Muscle of leg (tissue), 11 donors: Measurements from ENCODE around the gene ATP2B2. TPM values are rescaled to one million over a fixed set of nuclear protein-coding genes. Genes with fewer than 3 reads are reported as not detected.

Experiments used
- DNase-seq: peaks from one replicate; pipeline ENCODE4 v3.0.0; 2013
- H3K27ac ChIP-seq: one replicate; pipeline ENCODE4 v1.5.1; 2013; ENCODE audit warnings: mild to moderate bottlenecking, low read length, control low read depth
- H3K27me3 ChIP-seq: one replicate; pipeline ENCODE4 v1.6.1; 2013; ENCODE audit warnings: low read length; ENCODE audit not compliant: control insufficient read depth, insufficient read depth
- H3K36me3 ChIP-seq: one replicate; pipeline ENCODE4 v1.6.1; 2013; ENCODE audit warnings: low read length; ENCODE audit not compliant: control insufficient read depth, insufficient read depth
- H3K4me1 ChIP-seq: one replicate; pipeline ENCODE4 v1.6.1; 2013; ENCODE audit warnings: low read length; ENCODE audit not compliant: control insufficient read depth, insufficient read depth
- H3K4me3 ChIP-seq: one replicate; pipeline ENCODE4 v1.5.1; 2013; ENCODE audit warnings: low read length, control low read depth
- H3K9me3 ChIP-seq: replicated peaks from 2 replicates; pipeline ENCODE4 v1.6.1; 2013; ENCODE audit warnings: low read depth, low read length; ENCODE audit not compliant: control insufficient read depth
- WGBS: methylation state at CpG from one replicate; pipeline ENCODE4 v1.1.5; 2013; ENCODE audit warnings: missing lambda C conversion rate; ENCODE audit not compliant: insufficient coverage; 5-methylcytosine and 5-hydroxymethylcytosine counted together
- polyA plus RNA-seq, 8 donors: library from polyadenylated mRNA; unstranded; fragments of 120-200 nt; gene quantifications; one replicate each; pipeline versions ENCODE4 v1.2.1 to v1.2.3, GENCODE V29; 2013; ENCODE audit warnings: inconsistent platforms in 1 of 8, low replicate concordance in 1 of 8; ENCODE audit not compliant: insufficient read length in 8 of 8, insufficient read depth in 1 of 8
- total RNA-seq: library from RNA; stranded (reverse); fragments of 120-200 nt; gene quantifications from one replicate; pipeline ENCODE4 v1.2.4, GENCODE V29; 2013

Gene ATP2B2
- total and polyA plus RNA-seq, 9 donors, result 0.39 to 6.9 (median 3.6) TPM

DNA sequence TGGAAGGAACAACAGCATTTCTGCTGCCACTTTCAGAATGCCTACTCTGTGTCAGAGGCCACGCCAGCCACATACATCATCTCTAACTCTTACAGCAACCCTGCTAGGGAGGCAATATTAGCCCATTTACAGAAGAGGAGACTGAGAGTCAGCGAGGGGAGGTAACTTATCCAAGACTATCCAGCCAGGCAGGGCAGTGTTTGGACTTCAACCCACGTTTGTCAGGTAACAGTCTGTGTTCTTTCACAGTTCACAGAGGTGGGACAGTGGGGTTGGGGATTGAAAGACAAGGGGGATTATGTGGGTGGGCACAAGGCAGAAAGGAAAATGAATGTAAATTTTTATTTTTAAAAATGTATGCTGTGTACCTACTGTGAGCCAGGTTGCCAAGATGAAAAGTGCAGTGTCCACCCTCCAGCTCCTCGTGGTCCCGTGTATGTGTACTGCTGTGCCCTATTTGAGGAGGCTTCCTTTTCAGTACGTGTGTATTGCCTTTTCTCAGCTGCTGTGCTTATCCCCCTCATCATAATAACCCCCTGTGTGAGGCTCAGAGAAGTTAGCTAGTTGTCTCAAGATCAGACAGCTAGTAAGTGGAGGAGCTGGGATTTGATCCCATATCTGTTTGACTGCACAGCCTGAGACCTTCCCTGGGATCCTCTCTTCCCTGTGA, 16.5 kb upstream of the ATP2B2 start:
- H3K27ac ChIP-seq, result no peak overlapping the region
- peaks cover 38% of the 10 kb centered on the region for H3K27me3 ChIP-seq
- H3K9me3 ChIP-seq, result no peaks in the 10 kb centered on the region
- H3K36me3 ChIP-seq, result no peaks in the 10 kb centered on the region
- no peak overlapping the region for H3K4me3 ChIP-seq
- 43% methylated on average over 2 of the region's 6 CpGs for WGBS
- H3K4me1 ChIP-seq, result no peaks in the 10 kb centered on the region
- DNase-seq, result no peak

DNA sequence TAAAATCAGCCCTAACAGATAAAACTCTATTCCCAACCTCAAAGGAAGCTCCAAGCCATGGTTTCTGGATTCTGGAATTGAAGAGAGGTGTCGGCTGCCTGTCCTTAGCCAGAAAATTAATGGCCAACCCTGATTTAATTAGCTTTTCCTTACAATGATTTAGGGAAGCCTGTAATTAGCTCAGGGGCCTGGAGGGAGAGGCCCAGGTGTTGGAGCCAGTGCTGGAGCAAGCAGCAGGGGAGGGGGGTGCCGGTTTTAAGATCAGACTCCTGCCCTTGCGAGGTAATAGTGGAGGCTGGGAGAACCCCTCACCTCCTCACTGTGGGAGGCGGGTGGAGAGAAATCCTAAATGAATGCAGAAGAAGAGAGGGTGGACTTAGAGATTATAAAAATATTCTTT, 14.7 kb upstream of the ATP2B2 start:
- no CpG with 5 or more reads among the region's 4 CpGs for WGBS
- Histone ChIP-seq H3K27me3 (peaks cover 36% of the 10 kb centered on the region), H3K36me3 (no peaks in the 10 kb centered on the region), H3K9me3 (no peaks in the 10 kb centered on the region), H3K4me1 (no peaks in the 10 kb centered on the region), H3K27ac (no peak overlapping the region), H3K4me3 (no peak overlapping the region)
- no peak for DNase-seq

GRCh38 chr3:10519236-10519635, 13.8 kb upstream of the ATP2B2 start:
- Histone ChIP-seq H3K9me3 (no peaks in the 10 kb centered on the region), H3K4me1 (no peaks in the 10 kb centered on the region), H3K27me3 (peaks cover 30% of the 10 kb centered on the region), H3K27ac (peak overlapping the region; percentile 25), H3K4me3 (no peak overlapping the region), H3K36me3 (no peaks in the 10 kb centered on the region)
- DNase-seq, result no peak
- WGBS, result 42% methylated on average over 3 of the region's 7 CpGs

DNA sequence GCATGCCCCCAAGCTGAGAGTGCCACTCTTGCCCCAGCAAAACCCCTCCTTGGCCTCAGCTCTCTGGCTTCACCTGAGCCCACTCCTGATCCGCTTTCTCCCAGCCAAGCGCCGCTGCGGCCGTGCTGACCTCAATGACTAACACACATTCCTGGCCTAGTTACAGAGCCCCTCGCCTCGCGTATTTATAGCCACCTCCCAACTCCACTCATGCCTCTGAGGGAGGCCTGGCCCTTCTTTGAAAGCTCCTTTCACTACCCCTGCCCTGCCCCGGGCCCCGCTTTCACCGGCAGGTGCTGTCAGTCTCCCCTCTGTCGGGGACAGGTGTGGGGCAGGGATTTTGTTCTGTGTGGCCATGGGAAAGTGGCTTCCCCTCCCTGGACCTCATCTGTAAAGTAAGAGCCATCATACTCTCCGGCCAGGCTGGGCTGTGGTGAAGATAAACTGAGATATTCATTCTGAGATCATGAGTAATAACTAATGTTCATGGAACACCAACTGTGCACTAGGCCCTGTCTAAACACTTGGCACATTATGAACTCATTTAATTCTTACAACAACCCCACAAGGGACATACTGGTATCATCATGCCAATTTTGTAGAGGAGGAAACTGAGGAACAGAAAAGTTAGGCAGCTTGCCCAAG, 13.2 kb upstream of the ATP2B2 start:
- Histone ChIP-seq H3K4me1 (no peaks in the 10 kb centered on the region), H3K27me3 (peaks cover 27% of the 10 kb centered on the region), H3K36me3 (no peaks in the 10 kb centered on the region), H3K27ac (peak overlapping the region; percentile 49), H3K9me3 (no peaks in the 10 kb centered on the region), H3K4me3 (no peak overlapping the region)
- DNase-seq, result peak; percentile 40
- WGBS, result 37% methylated on average over 12 of the region's 13 CpGs

- no peak overlapping the region for H3K4me3 ChIP-seq
- H3K27me3 ChIP-seq, result peaks cover 25% of the 10 kb centered on the region
- 74% methylated on average over 5 of the region's 7 CpGs for WGBS
- no peaks in the 10 kb centered on the region for H3K4me1 ChIP-seq
- H3K36me3 ChIP-seq, result no peaks in the 10 kb centered on the region
- no peak overlapping the region for H3K27ac ChIP-seq
- DNase-seq, result no peak
- H3K9me3 ChIP-seq, result no peaks in the 10 kb centered on the region
Observed at GRCh38 chr3:10517627-10518026, 12.2 kb upstream of the ATP2B2 start.

DNA sequence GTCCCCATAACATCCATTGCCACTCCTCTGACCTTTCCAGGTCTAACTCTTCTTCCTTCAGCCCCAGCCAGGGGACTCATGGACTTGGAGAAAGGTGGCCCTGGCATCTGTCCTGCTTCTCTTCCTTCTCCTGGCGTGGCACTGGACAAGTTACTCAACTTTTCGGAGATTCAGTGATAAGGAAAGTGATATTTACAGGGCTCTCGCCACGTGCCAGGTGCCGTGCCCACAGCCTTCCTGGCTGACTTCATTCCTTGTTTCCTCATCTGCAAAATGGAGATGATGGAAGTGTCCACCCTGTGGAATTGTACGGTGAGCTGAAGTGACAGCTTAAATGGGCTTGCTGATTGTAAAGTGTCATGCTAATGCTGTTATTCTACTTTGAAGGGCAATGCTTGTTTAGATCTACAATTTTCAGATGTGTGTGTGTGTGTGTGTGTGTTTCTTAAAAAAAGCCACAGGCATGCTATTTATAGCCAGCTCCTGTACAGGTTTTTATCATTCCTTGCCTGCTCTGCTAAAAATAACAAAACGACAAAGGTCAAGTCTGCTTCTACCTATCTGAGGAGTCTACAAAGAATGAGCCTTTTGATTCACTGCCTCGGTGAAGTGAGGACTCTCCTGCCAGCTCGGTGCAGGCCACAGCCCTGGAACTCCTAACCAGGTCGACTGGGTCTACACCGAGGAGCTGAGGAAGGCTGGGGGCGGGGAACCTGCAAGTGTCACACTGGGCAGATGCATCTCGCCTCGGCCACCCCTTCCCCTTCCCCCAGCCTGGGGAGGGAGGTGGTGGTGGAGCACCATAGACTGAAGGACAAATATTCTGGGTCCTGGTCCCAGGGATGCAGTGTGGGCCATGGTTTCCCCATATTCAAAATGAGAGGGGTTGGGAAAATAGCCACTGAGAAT, 11.4 kb upstream of the ATP2B2 start:
- whole genome bisulfite sequencing, result 68% methylated on average over 7 of the region's 14 CpGs
- Histone ChIP-seq H3K27ac (no peak overlapping the region), H3K36me3 (no peaks in the 10 kb centered on the region), H3K4me1 (no peaks in the 10 kb centered on the region), H3K27me3 (peaks cover 22% of the 10 kb centered on the region), H3K4me3 (no peak overlapping the region), H3K9me3 (no peaks in the 10 kb centered on the region)
- no peak for DNase-seq

DNA sequence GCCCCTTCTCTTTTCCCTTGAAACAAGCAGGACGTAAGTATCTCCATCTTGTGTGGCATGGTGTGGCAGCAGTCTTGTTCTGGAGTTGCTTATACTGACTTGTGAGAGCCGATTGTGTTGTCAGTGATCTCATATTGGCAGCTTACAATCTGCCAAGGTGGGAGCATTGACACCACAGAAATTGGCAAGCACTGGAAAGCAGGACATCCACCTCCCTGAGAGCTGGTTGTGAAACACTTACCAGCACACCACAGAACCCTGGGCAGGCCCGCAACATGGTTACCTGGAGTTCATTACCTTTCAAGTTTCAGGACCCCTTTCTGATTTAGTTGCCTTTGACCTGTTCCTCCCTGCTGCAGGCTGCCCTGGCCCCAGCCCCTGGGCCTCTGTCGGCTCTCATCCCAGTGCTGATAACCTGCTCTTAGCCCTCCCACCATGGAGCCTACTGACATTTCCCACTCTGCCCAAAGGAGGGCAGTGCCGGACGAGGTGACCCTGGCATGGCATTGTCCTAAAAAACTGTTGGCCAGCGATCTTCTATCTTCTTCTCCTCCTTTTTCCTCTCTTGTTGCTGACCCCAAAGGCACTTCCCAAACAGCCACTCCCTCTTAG, 10.6 kb upstream of the ATP2B2 start:
- no peaks in the 10 kb centered on the region for H3K36me3 ChIP-seq
- H3K27ac ChIP-seq, result no peak overlapping the region
- H3K4me3 ChIP-seq, result no peak overlapping the region
- no peaks in the 10 kb centered on the region for H3K4me1 ChIP-seq
- 39% methylated on average over 6 of the region's 7 CpGs for WGBS
- peaks cover 19% of the 10 kb centered on the region for H3K27me3 ChIP-seq
- no peak for DNase-seq
- no peaks in the 10 kb centered on the region for H3K9me3 ChIP-seq

DNA sequence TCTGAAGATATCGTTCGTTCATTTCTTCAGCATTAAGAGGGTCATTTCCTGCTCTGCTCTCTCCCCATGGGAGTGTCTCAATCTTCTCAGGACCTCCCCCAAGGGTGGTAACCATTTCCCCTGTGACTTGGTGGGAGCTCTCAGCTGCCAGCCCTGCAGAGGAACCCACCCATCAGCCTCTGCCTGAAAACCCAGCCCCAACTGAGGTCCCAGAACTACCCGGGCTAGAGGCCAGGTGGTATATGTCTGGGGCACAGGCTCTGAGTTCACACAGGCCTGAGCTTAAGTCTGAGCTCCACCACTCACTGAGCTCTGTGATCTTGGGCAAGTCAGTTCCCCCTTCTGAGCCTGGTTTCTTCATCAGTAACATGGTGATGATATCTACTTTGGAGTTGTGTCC, 10.0 kb upstream of the ATP2B2 start:
- Histone ChIP-seq H3K9me3 (no peaks in the 10 kb centered on the region), H3K36me3 (no peaks in the 10 kb centered on the region), H3K4me3 (no peak overlapping the region), H3K4me1 (no peaks in the 10 kb centered on the region), H3K27ac (no peak overlapping the region), H3K27me3 (peaks cover 19% of the 10 kb centered on the region)
- DNase-seq, result no peak
- no CpG with 5 or more reads among the region's 3 CpGs for WGBS

- Histone ChIP-seq H3K27ac (no peak overlapping the region), H3K4me3 (no peak overlapping the region), H3K9me3 (no peaks in the 10 kb centered on the region), H3K4me1 (no peaks in the 10 kb centered on the region), H3K27me3 (peaks cover 17% of the 10 kb centered on the region), H3K36me3 (no peaks in the 10 kb centered on the region)
- no peak for DNase-seq
- WGBS, result 85% methylated on average over 6 of the region's 8 CpGs
Observed at GRCh38 chr3:10514407-10515069, 9.2 kb upstream of the ATP2B2 start.
